Neutrophil (primary cell): Measurements from ENCODE around the gene MLXIPL.
"Not testable (repeated sequence)": the region's sequence is repeated elsewhere in the genome, so short reads cannot be mapped to it uniquely, and the experiment has no call there.

Source experiments
- H3K27ac ChIP-seq: fragments of 200-600 bp; sonication (generic); 2 replicates; pipeline ENCODE4 v1.5.1; 2016; ENCODE audit warnings: mild to moderate bottlenecking, moderate library complexity
- H3K27me3 ChIP-seq: fragments of 200-600 bp; sonication (generic); 2 replicates; pipeline ENCODE4 v1.6.0; 2016; ENCODE audit warnings: mild to moderate bottlenecking
- H3K36me3 ChIP-seq: fragments of 200-600 bp; sonication (generic); 2 replicates; pipeline ENCODE4 v1.5.1; 2017
- H3K4me1 ChIP-seq, 2 experiments: fragments of 200-600 bp in 1 of 2; sonication (generic) in 1 of 2; 1 replicate in 1 of 2; 2 replicates in 1 of 2; pipeline versions ENCODE4 v1.5.1 to v1.6.1; 2013 to 2016; ENCODE audit warnings: low read depth in 1 of 2, low read length in 1 of 2, mild to moderate bottlenecking in 1 of 2, moderate library complexity in 1 of 2; ENCODE audit not compliant: control insufficient read depth in 1 of 2, insufficient read depth in 1 of 2
- H3K4me3 ChIP-seq, 2 experiments: fragments of 200-600 bp in 1 of 2; sonication (generic) in 1 of 2; 1 replicate in 1 of 2; 2 replicates in 1 of 2; pipeline ENCODE4 v1.5.1; 2013 to 2016; ENCODE audit warnings: low read depth in 1 of 2, low read length in 1 of 2, mild to moderate bottlenecking in 1 of 2, moderate library complexity in 1 of 2
- H3K9me3 ChIP-seq: fragments of 200-600 bp; sonication (generic); 2 replicates; pipeline ENCODE4 v1.5.1; 2016
- TF ChIP-seq, protein P1 (sequence below): fragments of 200-600 bp; sonication (generic); IDR thresholded peaks from 2 replicates; pipeline ENCODE4 v1.5.1; 2016; ENCODE audit warnings: antibody characterized with exemption

MLXIPL gene

DNA sequence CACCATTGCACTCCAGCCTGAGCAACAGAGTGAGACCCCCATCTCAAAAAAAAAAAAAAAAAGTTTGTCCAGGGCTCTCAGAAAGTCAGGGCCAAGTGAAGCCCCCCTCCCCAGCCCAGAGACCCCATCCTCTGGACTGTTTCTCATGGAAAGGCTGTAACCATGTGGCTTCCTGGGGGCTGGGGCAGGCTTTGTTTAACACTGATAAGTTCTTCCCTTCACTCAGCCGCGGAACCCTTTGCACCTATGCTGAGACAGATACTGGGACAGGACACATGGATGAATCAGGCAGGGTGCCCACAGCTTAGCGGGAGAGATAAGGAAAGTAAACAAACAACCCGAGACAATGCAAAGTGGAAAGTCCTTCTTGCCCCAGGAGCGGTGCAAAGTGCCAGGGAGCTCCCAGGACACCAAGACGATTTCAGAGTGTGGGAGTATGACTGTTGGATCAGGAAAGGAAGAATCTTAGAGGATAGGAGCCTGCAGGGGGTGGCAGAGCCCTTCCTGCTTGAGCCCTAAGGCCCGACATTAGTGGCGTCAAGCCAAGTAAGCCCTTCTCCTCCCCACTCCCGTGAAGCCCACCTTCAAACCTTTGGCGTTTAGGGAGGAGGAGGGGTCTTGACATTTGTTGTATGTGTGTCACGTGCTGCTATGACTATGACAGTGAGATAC is 11.6 kb downstream of the MLXIPL start:
- H3K27me3 ChIP-seq, result peaks cover 90% of the 10 kb centered on the region
- TF ChIP-seq, protein P1, sequence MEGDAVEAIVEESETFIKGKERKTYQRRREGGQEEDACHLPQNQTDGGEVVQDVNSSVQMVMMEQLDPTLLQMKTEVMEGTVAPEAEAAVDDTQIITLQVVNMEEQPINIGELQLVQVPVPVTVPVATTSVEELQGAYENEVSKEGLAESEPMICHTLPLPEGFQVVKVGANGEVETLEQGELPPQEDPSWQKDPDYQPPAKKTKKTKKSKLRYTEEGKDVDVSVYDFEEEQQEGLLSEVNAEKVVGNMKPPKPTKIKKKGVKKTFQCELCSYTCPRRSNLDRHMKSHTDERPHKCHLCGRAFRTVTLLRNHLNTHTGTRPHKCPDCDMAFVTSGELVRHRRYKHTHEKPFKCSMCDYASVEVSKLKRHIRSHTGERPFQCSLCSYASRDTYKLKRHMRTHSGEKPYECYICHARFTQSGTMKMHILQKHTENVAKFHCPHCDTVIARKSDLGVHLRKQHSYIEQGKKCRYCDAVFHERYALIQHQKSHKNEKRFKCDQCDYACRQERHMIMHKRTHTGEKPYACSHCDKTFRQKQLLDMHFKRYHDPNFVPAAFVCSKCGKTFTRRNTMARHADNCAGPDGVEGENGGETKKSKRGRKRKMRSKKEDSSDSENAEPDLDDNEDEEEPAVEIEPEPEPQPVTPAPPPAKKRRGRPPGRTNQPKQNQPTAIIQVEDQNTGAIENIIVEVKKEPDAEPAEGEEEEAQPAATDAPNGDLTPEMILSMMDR, result no peak
- H3K4me3 ChIP-seq, result no peak overlapping the region
- no peaks in the 10 kb centered on the region for H3K9me3 ChIP-seq
- no peak overlapping the region for H3K27ac ChIP-seq
- H3K36me3 ChIP-seq, result no peaks in the 10 kb centered on the region
- no peaks in the 10 kb centered on the region for H3K4me1 ChIP-seq

DNA sequence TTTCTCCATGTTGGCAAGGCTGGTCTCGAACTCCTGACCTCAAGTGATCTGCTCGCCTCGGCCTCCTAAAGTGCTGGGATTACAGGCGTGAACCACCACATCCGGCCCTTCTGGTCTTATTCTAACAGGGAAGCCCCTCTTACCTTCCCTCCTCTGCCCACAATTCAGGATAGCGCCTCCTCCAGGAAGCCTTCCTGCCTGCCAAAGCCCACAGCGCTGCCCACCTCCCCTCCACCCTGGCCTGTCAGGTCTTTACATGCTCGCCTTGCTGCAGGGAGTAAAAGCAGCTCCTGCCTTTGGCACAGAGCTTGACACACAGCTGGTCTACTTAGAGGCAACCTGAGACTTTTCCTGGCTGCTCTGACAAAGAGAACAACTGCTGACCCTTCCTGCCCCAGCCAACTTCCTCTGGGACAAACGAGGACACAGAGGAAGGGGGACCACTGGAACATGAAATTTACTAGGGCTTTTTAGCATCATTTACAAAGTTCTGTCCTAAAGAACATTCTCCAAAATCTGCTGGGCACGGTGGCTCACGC is 13.2 kb downstream of the MLXIPL start:
- TF ChIP-seq, protein P1, result no peak
- Histone ChIP-seq H3K27me3 (peaks cover 92% of the 10 kb centered on the region), H3K27ac (no peak overlapping the region), H3K4me1 (no peaks in the 10 kb centered on the region), H3K4me3 (no peak overlapping the region), H3K9me3 (no peaks in the 10 kb centered on the region), H3K36me3 (no peaks in the 10 kb centered on the region)

- Histone ChIP-seq H3K36me3 (no peaks in the 10 kb centered on the region), H3K27ac (no peak overlapping the region), H3K27me3 (peaks cover 95% of the 10 kb centered on the region), H3K4me3 (no peak overlapping the region), H3K4me1 (no peaks in the 10 kb centered on the region), H3K9me3 (no peaks in the 10 kb centered on the region)
- TF ChIP-seq, protein P1, result no peak
Observed at GRCh38 chr7:73610105-73610504, 14.2 kb downstream of the MLXIPL start.

DNA sequence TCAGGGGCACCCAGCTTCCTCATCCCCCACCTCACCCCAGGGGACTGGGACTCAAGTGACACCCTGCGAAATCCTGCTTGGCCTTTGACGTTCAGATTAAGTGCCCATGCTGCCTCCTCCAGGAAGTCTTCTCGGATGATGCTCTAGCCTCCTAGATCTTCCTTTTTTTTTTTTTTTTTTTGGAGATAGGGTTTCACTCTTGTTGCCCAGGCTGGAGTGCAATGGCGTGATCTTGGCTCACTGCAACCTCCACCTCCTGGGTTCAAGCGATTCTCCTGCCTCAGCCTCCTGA is 16.7 kb downstream of the MLXIPL start:
- not testable (repeated sequence) for H3K4me1 ChIP-seq, H3K36me3 ChIP-seq, H3K4me3 ChIP-seq, H3K27ac ChIP-seq, H3K9me3 ChIP-seq
- peaks cover 88% of the 10 kb centered on the region for H3K27me3 ChIP-seq

GRCh38 chr7:73606801-73607691 is 17.3 kb downstream of the MLXIPL start:
- Histone ChIP-seq H3K4me1 (no peaks in the 10 kb centered on the region), H3K4me3 (no peak overlapping the region)
- TF ChIP-seq, protein P1, result peak; percentile 84

GRCh38 chr7:73605601-73606220 is 18.6 kb downstream of the MLXIPL start:
- TF ChIP-seq, protein P1, result no peak
- Histone ChIP-seq H3K4me3 (no peak overlapping the region), H3K27me3 (peaks cover 82% of the 10 kb centered on the region), H3K27ac (no peak overlapping the region), H3K4me1 (no peaks in the 10 kb centered on the region), H3K36me3 (no peaks in the 10 kb centered on the region), H3K9me3 (no peaks in the 10 kb centered on the region)

More at GRCh38 chr7:73606801-73607691, 17.3 kb downstream of the MLXIPL start:
- peaks cover 84% of the 10 kb centered on the region for H3K27me3 ChIP-seq
- H3K27ac ChIP-seq, result no peak overlapping the region
- no peaks in the 10 kb centered on the region for H3K36me3 ChIP-seq
- no peaks in the 10 kb centered on the region for H3K9me3 ChIP-seq
